Measurements from ENCODE around the gene PTX4. TPM values are rescaled to one million over a fixed set of nuclear protein-coding genes. Genes with fewer than 3 reads are reported as not detected.

PTX4 gene
- total and polyA plus RNA-seq, 5 donors from 2014 or later, result not detected

GRCh38 chr16:1495889-1496262 lies 7.1 kb upstream of the PTX4 start:
- H3K4me1 Mint-ChIP-seq, result peaks cover 5 to 20% (median 7%) of the 10 kb centered on the region in 4 donors
- no peaks in the 10 kb centered on the region for H3K36me3 ChIP-seq (ENCODE audit: control insufficient read depth, insufficient read depth, low read length)
- no peak overlapping the region for H3K27ac ChIP-seq (ENCODE audit: insufficient read depth, low read length, poor library complexity, severe bottlenecking)
- H3K4me3 Mint-ChIP-seq, result peak overlapping the region in 1 of 4 donors; percentile 15
- no peak overlapping the region for H3K4me3 ChIP-seq (ENCODE audit: low read depth, low read length)
- DNase-seq (no peak), ATAC-seq (ENCODE audit: low read depth in 2 of 2) (no peak)
- no peaks in the 10 kb centered on the region for H3K9me3 Mint-ChIP-seq
- no peaks in the 10 kb centered on the region for H3K9me3 ChIP-seq (ENCODE audit: control insufficient read depth in 2 of 2, low read length in 2 of 2)
- peaks cover 20% of the 10 kb centered on the region for H3K4me1 ChIP-seq (ENCODE audit: control insufficient read depth, insufficient read depth, low read length, poor library complexity, severe bottlenecking)
- H3K27ac Mint-ChIP-seq, result no peak overlapping the region
- H3K27me3 Mint-ChIP-seq, result no peaks in the 10 kb centered on the region
- H3K36me3 Mint-ChIP-seq, result no peaks in the 10 kb centered on the region
- H3K27me3 ChIP-seq (ENCODE audit: control insufficient read depth, insufficient read depth, low read length), result no peaks in the 10 kb centered on the region

- Mint-ChIP-seq H3K9me3 (no peaks in the 10 kb centered on the region), H3K27ac (no peak overlapping the region), H3K36me3 (no peaks in the 10 kb centered on the region), H3K4me3 (peak overlapping the region in 3 of 4 donors; percentile 64 to 90 (median 83)), H3K27me3 (no peaks in the 10 kb centered on the region), H3K4me1 (peaks cover 5 to 20% (median 7%) of the 10 kb centered on the region in 4 donors)
- Histone ChIP-seq H3K36me3 (ENCODE audit: control insufficient read depth, insufficient read depth, low read length) (no peaks in the 10 kb centered on the region), H3K9me3 (ENCODE audit: control insufficient read depth in 2 of 2, low read length in 2 of 2) (no peaks in the 10 kb centered on the region), H3K27me3 (ENCODE audit: control insufficient read depth, insufficient read depth, low read length) (no peaks in the 10 kb centered on the region), H3K27ac (ENCODE audit: insufficient read depth, low read length, poor library complexity, severe bottlenecking) (no peak overlapping the region), H3K4me3 (ENCODE audit: low read depth, low read length) (no peak overlapping the region), H3K4me1 (ENCODE audit: control insufficient read depth, insufficient read depth, low read length, poor library complexity, severe bottlenecking) (peaks cover 20% of the 10 kb centered on the region)
- ATAC-seq (ENCODE audit: low read depth in 2 of 2) (no peak), DNase-seq (no peak)
These were observed 6.6 kb upstream of the PTX4 start for GRCh38 chr16:1495211-1495888.

GRCh38 chr16:1494711-1495110 lies 6.0 kb upstream of the PTX4 start:
- Mint-ChIP-seq H3K27me3 (no peaks in the 10 kb centered on the region), H3K4me1 (peaks cover 5 to 22% (median 7%) of the 10 kb centered on the region in 4 donors), H3K9me3 (no peaks in the 10 kb centered on the region), H3K27ac (no peak overlapping the region), H3K4me3 (peak overlapping the region; percentile 35 to 90 (median 84)), H3K36me3 (no peaks in the 10 kb centered on the region)
- Histone ChIP-seq H3K36me3 (ENCODE audit: control insufficient read depth, insufficient read depth, low read length) (no peaks in the 10 kb centered on the region), H3K4me3 (ENCODE audit: low read depth, low read length) (no peak overlapping the region), H3K27me3 (ENCODE audit: control insufficient read depth, insufficient read depth, low read length) (no peaks in the 10 kb centered on the region), H3K27ac (ENCODE audit: insufficient read depth, low read length, poor library complexity, severe bottlenecking) (no peak overlapping the region), H3K4me1 (ENCODE audit: control insufficient read depth, insufficient read depth, low read length, poor library complexity, severe bottlenecking) (peaks cover 20% of the 10 kb centered on the region), H3K9me3 (ENCODE audit: control insufficient read depth in 2 of 2, low read length in 2 of 2) (no peaks in the 10 kb centered on the region)
- ATAC-seq (ENCODE audit: low read depth in 2 of 2) (no peak), DNase-seq (no peak)

GRCh38 chr16:1494129-1494640 lies 5.4 kb upstream of the PTX4 start:
- peaks cover 20% of the 10 kb centered on the region for H3K4me1 ChIP-seq (ENCODE audit: control insufficient read depth, insufficient read depth, low read length, poor library complexity, severe bottlenecking)
- ATAC-seq (ENCODE audit: low read depth in 2 of 2) (no peak), DNase-seq (peak in 1 of 3 donors; percentile 13)
- Mint-ChIP-seq H3K27me3 (no peaks in the 10 kb centered on the region), H3K4me1 (peaks cover 5 to 22% (median 7%) of the 10 kb centered on the region in 4 donors), H3K27ac (peak overlapping the region in 1 of 3 donors; percentile 36), H3K9me3 (no peaks in the 10 kb centered on the region), H3K36me3 (no peaks in the 10 kb centered on the region), H3K4me3 (peak overlapping the region; percentile 35 to 97 (median 87))
- H3K27me3 ChIP-seq (ENCODE audit: control insufficient read depth, insufficient read depth, low read length), result no peaks in the 10 kb centered on the region
- H3K36me3 ChIP-seq (ENCODE audit: control insufficient read depth, insufficient read depth, low read length), result no peaks in the 10 kb centered on the region
- no peak overlapping the region for H3K27ac ChIP-seq (ENCODE audit: insufficient read depth, low read length, poor library complexity, severe bottlenecking)
- no peaks in the 10 kb centered on the region for H3K9me3 ChIP-seq (ENCODE audit: control insufficient read depth in 2 of 2, low read length in 2 of 2)
- H3K4me3 ChIP-seq (ENCODE audit: low read depth, low read length), result no peak overlapping the region

GRCh38 chr16:1493746-1494094 lies 5.0 kb upstream of the PTX4 start:
- DNase-seq, result peak in 1 of 3 donors; percentile 27

GRCh38 chr16:1492923-1493745 lies 4.4 kb upstream of the PTX4 start, which contains the start of gene TELO2:
TSS of gene TELO2 (plus strand) at chr16:1493360. CDS start at chr16:1494282, 922 bp downstream.
- peak within 1 kb of the TSS; percentile 78 for H3K4me3 ChIP-seq (ENCODE audit: low read depth, low read length)
- H3K36me3 ChIP-seq (ENCODE audit: control insufficient read depth, insufficient read depth, low read length), result no peaks in the 10 kb centered on the region
- no peaks in the 10 kb centered on the region for H3K36me3 Mint-ChIP-seq
- peak within 1 kb of the TSS; percentile 100 for H3K27ac Mint-ChIP-seq
- ATAC-seq (ENCODE audit: low read depth in 2 of 2), result peak; percentile 84
- H3K9me3 ChIP-seq (ENCODE audit: control insufficient read depth in 2 of 2, low read length in 2 of 2), result no peaks in the 10 kb centered on the region
- peak within 1 kb of the TSS; percentile 87 to 99 (median 98) for H3K4me3 Mint-ChIP-seq
- peak within 1 kb of the TSS; percentile 91 for H3K27ac ChIP-seq (ENCODE audit: insufficient read depth, low read length, poor library complexity, severe bottlenecking)
- peak; percentile 84 to 90 (median 88) for DNase-seq
- no peaks in the 10 kb centered on the region for H3K27me3 Mint-ChIP-seq
- peaks cover 20% of the 10 kb centered on the region for H3K4me1 ChIP-seq (ENCODE audit: control insufficient read depth, insufficient read depth, low read length, poor library complexity, severe bottlenecking)
- H3K9me3 Mint-ChIP-seq, result no peaks in the 10 kb centered on the region
- no peaks in the 10 kb centered on the region for H3K27me3 ChIP-seq (ENCODE audit: control insufficient read depth, insufficient read depth, low read length)
- peaks cover 5 to 25% (median 7%) of the 10 kb centered on the region in 4 donors for H3K4me1 Mint-ChIP-seq

More at GRCh38 chr16:1493746-1494094, 5.0 kb upstream of the PTX4 start:
- Mint-ChIP-seq H3K4me3 (peak overlapping the region; percentile 35 to 97 (median 87)), H3K27ac (peak overlapping the region in 1 of 3 donors; percentile 36), H3K27me3 (no peaks in the 10 kb centered on the region), H3K4me1 (peaks cover 5 to 22% (median 7%) of the 10 kb centered on the region in 4 donors), H3K9me3 (no peaks in the 10 kb centered on the region), H3K36me3 (no peaks in the 10 kb centered on the region)
- Histone ChIP-seq H3K4me3 (ENCODE audit: low read depth, low read length) (no peak overlapping the region), H3K27ac (ENCODE audit: insufficient read depth, low read length, poor library complexity, severe bottlenecking) (peak overlapping the region; percentile 91), H3K9me3 (ENCODE audit: control insufficient read depth in 2 of 2, low read length in 2 of 2) (no peaks in the 10 kb centered on the region), H3K36me3 (ENCODE audit: control insufficient read depth, insufficient read depth, low read length) (no peaks in the 10 kb centered on the region), H3K4me1 (ENCODE audit: control insufficient read depth, insufficient read depth, low read length, poor library complexity, severe bottlenecking) (peaks cover 20% of the 10 kb centered on the region), H3K27me3 (ENCODE audit: control insufficient read depth, insufficient read depth, low read length) (no peaks in the 10 kb centered on the region)
- peak in 1 of 2 donors; percentile 2 for ATAC-seq (ENCODE audit: low read depth in 2 of 2)

- Histone ChIP-seq H3K36me3 (ENCODE audit: control insufficient read depth, insufficient read depth, low read length) (no peaks in the 10 kb centered on the region), H3K9me3 (ENCODE audit: control insufficient read depth in 2 of 2, low read length in 2 of 2) (no peaks in the 10 kb centered on the region), H3K27ac (ENCODE audit: insufficient read depth, low read length, poor library complexity, severe bottlenecking) (peak overlapping the region; percentile 91), H3K4me1 (ENCODE audit: control insufficient read depth, insufficient read depth, low read length, poor library complexity, severe bottlenecking) (peaks cover 20% of the 10 kb centered on the region), H3K4me3 (ENCODE audit: low read depth, low read length) (peak overlapping the region; percentile 78), H3K27me3 (ENCODE audit: control insufficient read depth, insufficient read depth, low read length) (no peaks in the 10 kb centered on the region)
- peak overlapping the region; percentile 87 to 99 (median 98) for H3K4me3 Mint-ChIP-seq
- no peaks in the 10 kb centered on the region for H3K36me3 Mint-ChIP-seq
- no peaks in the 10 kb centered on the region for H3K9me3 Mint-ChIP-seq
- peak overlapping the region; percentile 100 for H3K27ac Mint-ChIP-seq
- peaks cover 5 to 25% (median 7%) of the 10 kb centered on the region in 4 donors for H3K4me1 Mint-ChIP-seq
- DNase-seq (peak in 1 of 3 donors; percentile 17), ATAC-seq (ENCODE audit: low read depth in 2 of 2) (no peak)
- no peaks in the 10 kb centered on the region for H3K27me3 Mint-ChIP-seq
These were observed 3.6 kb upstream of the PTX4 start for GRCh38 chr16:1492082-1492922.

All from CD4-positive, CD25-positive, alpha-beta regulatory T cell (primary cell).